ENCODE measurements around the gene C16orf90.

Gene C16orf90, protein sequence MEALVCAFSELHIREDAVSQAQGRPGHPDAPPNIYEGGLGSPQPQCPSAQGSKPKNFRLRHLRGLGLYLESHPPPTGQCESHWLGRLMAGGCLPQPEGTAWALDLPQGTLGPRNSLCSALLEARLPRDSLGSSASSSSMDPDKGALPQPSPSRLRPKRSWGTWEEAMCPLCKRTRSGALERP

DNA sequence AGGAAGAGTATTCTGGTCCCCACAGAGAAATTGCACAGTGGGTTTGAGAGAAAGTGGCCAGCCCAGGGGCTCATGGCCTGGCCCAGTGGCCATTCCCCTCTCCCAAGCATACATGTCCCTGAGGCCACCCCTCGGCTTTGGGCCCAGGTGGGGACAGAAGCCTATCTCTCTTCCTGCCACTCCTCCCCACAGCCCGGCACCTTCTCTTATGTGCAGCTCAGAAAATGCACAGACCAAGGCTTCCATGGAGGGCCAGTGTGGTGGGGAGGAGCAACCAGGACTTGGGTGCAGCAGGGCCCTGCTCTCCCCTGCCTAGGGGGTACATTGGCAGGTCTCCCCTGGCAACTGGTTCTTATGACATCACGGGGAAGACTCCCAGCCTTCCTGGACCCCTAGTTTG lies at the start of gene C16orf90:
TSS of gene C16orf90 (minus strand) at position 314 of the 400 bp plus-strand sequence. CDS start at position 246, 68 bp downstream.
- DNase-seq, result no peak

DNA sequence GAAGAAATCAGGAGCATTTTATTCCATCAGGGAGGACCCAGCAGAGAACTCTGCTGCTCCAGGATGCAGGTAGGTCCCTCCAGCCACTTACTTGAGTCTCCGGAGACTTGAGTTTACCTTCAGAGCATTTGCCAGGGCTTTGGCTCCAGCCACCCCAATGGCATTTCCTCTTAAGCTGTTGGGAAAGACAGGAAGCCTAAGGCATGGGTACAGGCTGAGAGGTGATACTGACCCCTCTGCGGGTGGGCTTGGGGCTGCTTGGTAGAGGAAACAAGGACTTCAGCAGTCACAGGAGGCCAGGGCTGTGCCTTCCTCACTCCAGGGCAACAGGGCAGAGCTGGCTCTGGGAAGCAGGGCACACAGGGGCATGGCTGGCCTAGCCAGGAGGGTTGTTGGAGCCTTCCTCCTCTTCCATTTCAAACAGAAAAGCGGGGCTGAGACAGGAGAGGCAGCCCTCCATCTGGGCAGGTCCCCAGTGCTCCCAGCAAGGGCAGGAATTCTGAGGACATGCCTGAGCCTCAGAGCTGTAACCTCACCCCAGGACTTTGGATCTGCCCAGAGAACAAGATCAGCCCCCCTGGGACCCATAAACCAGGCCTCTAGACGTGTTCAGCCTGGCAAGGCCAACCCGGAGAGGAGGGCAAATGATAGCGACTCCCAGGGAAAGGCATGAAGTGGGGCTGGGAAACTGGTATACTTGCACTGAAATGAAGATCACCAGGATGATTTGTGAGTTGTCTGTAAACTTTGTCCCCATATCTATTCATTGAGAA lies 47.5 kb upstream of the C16orf90 start:
- no peak for DNase-seq

DNA sequence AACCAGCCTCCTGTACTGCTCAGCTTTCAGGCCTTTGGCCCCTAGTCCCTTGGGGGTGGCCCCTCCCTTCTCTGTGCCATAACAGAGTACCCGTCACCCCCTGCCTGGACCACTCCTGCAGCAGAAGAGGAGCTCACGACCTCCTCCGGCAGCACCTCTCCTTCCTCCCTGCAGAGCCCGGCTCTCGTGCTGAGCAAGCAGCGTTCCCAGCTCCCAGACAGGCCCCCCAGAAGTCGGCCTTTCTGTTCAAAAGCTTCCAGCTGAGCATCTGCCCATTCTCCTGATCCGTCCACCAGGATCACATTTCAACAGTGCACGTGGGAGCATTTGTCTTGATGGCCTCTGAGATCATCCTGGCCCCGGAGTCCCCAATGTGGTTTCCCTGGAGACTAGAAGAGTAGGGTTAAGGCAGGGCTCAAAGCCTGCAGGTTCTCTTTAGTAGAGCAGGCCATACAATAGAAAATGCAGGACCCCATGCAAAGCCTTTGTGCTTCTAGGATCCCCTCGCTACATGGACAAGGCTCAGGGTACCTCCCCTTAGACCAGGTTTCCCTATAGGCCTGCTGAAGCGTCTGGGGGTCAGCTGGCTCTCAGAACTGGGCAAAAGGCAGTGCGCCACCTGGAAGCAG lies 46.4 kb upstream of the C16orf90 start:
- peak; percentile 70 for DNase-seq

DNA sequence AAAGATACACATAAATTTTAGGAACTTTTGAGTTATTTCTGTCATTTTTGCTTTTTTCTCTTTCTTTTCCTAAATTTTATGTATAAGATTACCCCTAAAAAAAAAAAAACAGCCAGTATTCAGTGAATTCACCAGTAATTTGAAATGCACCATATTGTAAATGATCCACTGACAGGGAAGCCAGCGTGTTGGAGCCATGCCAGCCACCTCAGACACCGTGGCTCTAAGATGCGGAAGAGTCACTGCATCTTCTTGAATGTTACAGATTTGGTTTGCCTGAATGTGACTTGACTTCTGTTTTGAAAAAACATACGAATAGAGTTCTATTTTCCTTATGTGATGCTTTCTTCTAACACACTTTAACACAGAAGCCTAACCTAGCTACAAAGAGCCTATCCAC lies 42.9 kb upstream of the C16orf90 start:
- no peak for DNase-seq

DNA sequence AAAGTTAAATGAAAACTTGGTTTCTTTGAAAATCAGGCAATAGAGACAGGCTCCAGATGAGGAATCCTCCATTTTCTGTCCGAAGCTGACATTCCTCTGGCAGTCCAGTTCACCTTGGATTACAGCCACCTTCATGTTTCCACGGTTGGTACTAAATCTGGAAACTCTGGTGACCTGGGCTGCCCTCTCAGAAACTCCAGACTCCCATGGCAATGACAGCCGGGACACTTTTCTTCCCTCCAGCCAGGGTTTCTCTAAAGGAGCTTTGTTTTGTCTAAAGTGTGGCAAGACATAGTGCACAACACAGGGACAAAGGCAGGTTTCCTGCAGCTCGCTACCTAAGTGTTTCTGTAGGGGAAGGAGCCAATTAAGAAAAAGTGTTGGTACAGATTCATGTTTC lies 41.6 kb upstream of the C16orf90 start:
- no peak for DNase-seq

DNA sequence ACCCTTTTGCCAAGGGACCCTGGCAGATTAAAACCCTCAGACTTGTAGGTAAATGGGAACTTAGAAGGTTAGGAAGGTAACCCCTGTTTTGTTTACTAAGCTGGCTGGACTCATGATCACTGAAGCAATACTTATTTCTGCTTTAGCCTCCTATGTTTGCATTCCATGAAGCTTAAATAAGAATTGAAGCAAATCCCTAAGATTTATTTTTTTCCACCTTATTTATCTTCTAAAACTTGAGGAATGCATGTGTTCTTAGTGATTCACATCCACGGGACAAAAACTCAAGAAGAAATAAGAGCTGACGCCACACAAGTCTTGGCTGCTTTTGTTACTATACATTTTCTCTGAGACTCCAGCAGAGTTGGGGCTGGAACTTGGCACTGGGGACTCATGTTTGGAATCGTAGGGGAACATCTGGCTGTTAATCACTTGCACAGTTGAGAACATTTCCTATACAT lies 41.0 kb upstream of the C16orf90 start:
- DNase-seq, result no peak

DNA sequence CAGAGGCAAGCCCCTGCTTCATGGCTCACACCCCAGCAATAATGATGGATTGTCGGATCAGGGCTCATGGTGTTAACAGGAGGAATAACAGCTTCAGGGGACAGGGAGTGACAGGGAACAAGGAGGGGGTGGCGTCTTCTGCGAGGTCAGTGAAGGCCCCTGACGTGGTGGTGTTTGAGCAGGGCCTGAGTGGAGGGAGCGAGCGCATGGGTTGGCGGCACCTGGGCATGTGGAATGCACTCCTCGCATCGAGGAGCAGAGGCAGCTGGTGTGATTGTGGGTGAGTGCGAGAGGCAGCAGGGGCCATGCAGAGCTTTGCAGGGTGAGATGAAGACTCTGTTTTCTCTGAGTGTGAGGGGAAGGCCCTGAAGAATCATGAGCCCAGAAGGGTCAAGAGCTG lies 38.8 kb upstream of the C16orf90 start:
- no peak for DNase-seq

DNA sequence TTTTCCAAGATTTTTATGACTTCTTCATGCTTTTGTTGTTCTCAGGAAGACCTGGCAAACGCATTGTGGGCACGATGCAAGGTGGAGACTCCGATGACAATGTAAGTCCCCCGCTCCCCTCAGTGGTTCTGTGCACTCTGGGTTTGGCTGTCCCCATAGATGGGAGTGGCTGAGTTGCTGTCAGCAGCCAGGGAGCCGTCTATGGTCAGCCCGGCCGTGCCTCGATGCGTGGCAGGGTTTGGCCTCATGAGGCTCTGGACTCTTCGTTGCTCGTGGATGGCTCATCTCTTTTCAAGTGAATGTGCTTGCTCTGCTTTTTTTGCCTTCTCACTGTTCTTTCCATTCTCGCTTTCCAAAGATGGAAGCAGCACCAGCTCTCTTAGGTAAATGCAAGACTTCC lies 37.5 kb upstream of the C16orf90 start:
- DNase-seq, result no peak

DNA sequence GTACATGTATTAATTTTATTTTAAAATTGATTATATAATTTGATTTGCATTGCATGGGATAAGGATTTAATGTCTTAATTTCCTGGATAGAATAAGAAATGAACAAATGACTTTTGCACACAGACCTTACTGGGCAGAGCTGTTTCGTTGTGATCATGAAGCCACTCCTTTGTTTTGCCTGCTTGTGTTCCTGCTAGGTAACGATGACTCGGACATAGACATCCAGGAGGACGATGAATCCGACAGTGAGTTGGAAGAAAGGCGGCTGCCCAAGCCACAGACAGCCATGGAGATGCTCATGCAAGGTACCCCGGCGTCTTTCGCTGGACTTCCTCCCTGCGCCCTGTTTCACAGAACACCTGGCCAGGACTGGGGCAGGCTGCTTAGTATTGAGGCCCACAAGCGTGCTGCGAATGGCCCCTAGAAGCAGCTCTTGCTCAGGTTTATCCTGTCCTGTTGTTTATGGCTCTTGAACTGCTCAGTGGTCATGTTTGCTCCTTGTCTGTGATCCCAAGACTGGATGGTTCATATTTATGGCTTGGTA lies 35.2 kb upstream of the C16orf90 start:
- no peak for DNase-seq

DNA sequence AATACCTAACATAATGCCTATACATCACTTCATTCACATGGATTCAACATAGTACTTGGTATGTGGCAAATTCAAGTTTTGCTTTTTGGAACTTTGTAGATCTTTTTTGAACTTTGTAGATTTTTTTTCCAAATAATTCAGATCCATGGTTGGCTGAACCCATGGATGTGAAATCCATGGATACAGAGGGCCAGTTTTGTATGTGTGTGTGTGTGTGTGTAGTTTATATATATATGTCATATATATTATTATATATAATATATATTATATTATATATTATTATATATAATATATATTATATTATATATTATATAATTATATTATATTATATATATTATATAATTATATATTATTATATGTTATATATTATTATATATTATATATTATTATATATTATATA lies 33.9 kb upstream of the C16orf90 start:
- no peak for DNase-seq

DNA sequence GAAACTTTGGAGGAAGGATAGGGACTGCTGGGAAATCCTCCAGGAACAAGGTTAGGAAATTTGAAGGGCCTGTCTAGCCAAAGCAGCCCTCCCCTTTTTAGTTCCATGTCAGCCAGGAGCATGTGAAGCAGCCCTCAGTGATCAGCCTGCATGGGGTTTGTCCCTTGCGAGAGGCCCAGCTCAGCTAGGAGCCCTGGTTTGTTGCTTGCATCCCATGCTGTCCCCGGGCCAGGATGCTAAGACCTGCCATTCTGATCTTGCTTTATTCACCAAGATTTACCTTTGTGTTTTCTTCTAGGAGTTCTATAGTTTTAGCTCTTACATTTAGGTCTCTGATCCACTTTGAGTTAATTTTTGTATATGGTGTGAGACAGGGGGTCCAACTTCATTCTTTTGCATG lies 33.1 kb upstream of the C16orf90 start:
- DNase-seq, result no peak

DNA sequence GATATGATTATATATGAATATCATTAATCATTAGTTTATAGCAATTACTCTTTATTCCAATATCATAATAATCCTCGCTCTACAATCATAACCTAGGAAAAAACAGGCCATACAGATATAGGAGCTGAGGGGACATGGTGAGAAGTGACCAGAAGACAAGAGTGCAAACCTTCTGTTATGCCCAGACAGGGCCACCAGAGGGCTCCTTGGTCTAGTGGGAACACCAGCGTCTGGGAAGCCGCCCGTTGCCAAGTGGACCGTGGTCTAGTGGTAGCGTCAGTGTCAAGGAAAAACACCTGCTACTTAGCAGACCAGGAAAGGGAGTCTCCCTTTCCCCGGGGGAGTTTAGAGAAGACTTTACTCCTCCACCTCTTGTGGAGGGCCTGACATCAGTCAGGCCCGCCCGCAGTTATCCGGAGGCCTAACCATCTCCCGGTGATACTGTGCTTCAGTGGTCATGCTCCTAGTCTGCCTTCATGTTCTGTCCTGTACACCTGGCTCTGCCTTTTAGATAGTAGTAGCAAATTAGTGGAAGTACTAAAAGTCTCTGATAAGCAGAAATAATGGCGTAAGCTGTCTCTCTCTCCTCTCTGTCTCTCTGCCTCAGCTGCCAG lies 32.0 kb upstream of the C16orf90 start:
- DNase-seq, result peak; percentile 50

DNA sequence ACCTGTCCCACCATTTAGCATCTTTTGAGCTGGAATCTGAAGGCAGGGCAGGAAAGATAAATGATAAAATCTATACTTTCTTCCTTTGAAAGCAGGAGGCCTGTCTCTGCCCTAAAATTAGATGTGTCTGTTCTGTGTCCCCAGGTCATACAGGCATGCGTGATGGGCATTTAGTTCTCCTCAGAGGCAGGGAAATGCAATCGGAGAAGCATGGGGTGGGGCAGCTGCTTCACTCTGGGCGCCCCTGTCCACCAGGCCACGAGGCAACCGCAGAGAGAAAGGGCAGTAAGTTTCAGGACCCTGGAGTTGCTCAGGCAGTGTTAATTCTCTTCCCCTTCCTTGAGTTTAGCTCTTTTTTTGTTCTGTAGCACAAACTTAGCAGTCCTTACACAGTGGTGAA lies 30.7 kb upstream of the C16orf90 start:
- no peak for DNase-seq

DNA sequence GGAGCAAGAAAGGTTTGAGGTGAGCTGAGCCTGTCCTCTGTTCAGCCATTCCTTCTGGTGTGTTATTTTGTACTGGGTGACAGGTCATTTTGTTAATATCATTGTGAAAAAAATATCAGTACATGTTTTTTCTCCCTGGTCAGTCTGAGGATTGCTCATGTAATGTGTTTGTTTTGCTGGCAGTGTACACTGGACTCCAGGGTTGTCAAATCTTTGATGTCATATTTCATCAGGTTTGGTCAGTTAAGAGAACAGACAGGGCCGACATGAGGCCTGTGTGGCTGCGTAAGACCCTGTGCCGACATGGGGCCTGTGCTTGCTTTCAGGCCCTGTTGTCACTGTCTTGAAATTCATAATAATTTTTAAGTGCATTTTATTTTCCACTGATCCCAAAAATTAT lies 28.0 kb upstream of the C16orf90 start:
- DNase-seq, result no peak

DNA sequence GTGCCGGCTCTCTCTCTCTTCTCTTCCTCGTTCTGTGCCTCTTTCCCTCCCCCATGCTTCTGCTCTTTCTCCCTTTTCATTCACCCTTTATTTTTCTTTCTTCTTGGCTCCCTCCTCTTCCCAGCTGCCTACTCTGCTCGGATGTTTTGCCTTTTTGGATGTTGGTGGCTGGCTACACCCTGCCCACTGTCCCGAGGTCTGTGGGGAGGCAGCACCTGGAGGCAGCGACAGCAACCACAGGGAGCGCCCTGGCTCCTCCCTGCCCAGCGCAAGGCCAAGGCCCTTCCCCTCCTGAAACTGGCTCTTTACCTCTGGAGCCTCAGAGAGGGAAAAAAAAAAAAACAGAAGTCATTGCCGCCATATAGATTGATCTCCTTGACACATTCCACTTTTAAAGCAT lies 25.6 kb upstream of the C16orf90 start:
- no peak for DNase-seq

DNA sequence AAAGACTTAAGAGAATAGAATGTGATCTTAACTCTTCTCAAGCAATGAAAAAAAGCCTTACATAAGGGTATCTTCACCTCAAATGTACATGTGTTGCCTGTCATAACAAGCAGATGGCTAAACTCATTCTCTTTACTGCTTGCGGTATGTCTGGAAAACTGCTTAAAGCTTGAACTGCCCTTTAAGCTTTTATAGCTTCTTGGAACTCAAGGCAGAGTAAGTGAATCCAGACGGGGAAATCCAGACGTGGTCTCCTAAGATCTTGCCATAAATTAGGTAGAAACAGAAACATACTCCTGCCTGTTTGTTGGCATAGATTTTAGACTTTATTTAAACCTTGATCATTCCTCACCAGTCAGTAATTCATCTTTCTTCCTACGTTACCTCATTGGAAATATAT lies 25.1 kb upstream of the C16orf90 start:
- no peak for DNase-seq

DNA sequence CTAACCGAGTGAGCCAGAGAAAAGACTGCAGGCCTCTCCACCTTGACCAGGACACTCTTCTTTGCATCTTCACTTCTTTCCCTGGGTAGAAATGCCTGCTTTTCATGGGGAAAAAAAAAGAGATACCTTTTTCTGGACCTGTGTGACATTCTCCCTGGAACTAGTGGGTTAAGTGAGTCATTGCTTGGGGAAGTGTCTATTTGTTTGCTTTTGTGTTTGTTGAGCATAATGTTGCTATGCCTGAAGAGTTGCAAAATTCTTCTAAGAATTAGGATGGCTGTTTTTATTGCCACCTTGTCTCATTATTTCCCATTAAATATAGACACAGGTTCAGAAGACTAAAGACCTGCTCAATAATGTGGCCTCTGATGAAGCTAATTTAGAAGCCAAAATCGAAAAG lies 24.3 kb upstream of the C16orf90 start:
- no peak for DNase-seq

DNA sequence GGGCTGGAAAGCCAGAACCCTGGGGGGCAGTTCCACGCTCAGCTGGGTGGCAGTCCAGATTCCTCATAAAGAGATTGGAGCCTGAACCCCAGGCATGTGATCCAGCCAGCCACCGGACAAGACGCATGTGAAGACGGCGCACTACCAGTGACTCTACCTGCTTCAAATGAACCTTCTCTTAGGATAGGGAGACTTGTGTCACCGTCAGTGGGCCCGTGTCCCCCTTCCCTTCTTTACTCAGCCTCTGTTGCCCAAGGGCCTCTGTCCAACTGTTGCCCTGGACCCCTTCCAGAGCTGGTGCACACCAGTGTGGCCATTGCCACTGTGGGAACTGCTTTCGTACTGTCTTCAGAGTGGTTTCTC lies 23.7 kb upstream of the C16orf90 start:
- DNase-seq, result no peak

DNA sequence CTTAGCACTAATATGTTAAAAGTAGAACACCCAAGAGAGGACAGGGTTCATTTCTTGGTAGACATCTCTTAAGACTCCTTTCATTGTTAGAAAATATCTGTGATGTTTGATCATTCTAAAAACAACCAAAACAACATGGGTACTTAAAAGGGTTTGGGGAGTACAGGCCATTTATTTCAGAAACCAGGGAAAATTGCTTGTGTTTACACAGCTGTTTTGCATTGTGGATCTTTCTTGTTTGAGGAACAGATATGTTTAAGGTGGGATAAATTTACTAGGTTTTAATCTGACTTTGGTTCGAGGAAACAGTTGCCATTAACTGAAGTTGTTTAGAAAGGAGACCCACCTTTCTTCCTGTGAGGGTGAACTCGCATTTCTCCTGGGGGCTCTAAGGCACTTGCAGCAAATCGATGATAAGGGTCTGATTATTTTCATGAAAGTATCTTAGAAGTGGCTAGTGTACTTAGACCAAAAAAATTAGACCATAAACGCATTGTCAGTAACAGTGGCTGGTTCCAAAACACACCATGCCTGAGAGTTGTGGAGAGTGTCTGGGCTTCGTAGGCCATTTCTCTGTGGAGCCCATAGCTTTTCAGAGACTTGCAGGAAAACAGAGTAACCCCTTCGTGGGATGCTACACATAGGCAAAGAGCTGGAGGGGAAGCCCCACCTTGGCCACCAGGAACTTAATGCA lies 23.1 kb upstream of the C16orf90 start:
- peak; percentile 22 for DNase-seq

DNA sequence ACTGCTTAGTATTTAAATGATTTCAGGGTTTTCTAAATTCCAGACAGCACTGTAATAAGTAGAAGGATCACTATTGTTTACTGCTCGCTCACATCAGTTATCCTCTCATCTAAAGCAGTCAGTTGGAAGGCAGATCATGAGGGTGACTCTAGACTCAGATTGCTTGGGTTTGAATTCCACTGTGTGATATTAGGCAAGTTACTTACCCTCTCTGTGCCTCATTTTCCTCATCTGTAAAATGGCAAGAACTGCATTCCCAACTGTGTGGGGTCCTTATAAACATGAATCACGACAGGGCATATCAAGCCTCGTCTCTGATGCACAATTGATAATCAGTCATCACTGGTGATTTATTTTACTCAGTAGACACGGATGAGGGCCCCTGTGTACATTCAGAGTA lies 20.6 kb upstream of the C16orf90 start:
- no peak for DNase-seq

DNA sequence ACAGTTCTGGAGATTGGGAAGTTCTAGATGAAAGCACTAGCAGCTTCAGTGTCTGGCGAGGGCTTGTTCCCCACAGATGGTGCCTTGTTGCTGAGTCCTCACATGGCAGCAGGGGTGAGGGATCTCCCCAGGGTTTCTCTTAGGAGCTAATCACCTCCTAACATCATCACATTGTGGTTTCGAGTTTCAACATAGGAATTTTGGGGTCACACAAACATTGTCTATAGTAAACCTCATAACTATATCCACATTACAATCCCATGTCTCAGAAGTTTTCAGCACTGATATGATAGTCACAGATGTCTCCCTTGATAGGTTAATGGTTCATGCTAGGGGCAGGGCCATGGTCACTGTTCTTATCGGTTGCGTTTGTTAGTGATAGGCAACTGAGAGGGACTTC lies 19.3 kb upstream of the C16orf90 start:
- no peak for DNase-seq

DNA sequence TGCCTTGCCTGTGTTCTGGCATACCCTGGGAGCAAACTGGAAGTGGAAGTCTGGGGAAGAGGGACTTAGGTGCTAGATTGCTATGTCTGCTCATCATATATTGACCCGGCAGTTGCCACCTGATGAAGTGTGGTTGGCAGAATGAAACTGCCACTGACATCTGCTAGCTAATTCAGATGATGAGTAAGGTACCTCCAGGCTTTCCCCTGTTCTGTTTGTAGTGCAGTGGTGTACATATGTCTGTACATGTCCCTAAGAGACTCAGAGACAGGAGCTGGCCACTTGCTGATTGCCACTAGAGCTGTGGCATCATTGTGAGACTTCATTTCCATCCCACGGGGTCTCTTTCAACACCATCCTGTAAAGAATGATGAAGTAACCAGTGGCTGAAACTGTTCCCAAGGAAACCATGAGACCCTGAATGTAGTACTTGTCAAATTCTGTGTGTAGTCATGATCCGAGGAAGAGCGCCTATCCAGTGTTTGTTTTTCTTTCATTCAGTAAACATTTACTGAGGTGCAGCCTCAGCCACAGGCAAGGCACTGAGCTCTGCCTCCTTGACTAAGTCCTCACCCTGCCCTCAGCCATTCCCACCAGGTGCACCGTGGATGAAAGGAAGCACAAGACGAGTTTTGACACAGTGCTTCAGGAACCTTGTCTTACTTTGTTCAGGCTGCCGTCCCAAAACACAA lies 18.7 kb upstream of the C16orf90 start:
- DNase-seq, result no peak

Measured in NCI-H146 (cell line).